GM06990 (cell line): ENCODE measurements around the gene IMPA2.

Experiments used
- DNase-seq: peaks from one replicate; pipeline ENCODE4 v3.0.0-alpha.2; 2011; ENCODE audit not compliant: insufficient read length; ENCODE audit errors: extremely low read depth
- H3K27me3 ChIP-seq: replicated peaks from 2 replicates; pipeline ENCODE4 v1.6.0; 2011; ENCODE audit warnings: low read length; ENCODE audit not compliant: control insufficient read depth, insufficient read depth
- H3K36me3 ChIP-seq: 2 replicates; pipeline ENCODE4 v1.5.1; 2011; ENCODE audit warnings: low read length; ENCODE audit not compliant: control insufficient read depth, insufficient read depth
- H3K4me3 ChIP-seq: replicated peaks from 2 replicates; pipeline ENCODE4 v1.5.1; 2011; ENCODE audit warnings: low read depth, mild to moderate bottlenecking, control low read depth, low read length
- TF ChIP-seq, protein P1 (sequence below): IDR thresholded peaks from 2 replicates; pipeline ENCODE4 v1.5.1; 2011; ENCODE audit warnings: low read length, control low read depth, mild to moderate bottlenecking, inconsistent platforms; ENCODE audit not compliant: insufficient read depth, poor library complexity, severe bottlenecking

IMPA2 gene

DNA sequence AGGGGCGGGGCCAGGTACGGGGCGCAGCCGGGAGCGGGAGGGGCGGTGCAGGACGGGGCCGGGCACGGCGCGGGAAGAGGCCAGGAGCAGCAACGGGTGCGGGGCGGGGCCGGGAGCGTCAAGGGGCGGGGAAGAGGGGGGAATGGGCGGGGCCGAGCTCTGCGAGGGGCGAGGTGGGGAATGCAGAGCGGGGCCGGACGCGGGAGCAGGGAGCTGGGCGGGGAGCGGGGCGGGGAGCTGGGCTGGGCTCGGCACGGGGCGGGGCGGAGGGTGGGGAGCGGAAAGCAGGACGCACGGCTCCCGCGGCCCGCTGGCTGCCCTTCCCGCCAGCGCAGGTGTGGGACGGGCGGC is at the start of gene IMPA2:
TSS of gene IMPA2 (plus strand) at position 316 of the 351 bp plus-strand sequence. CDS start 163 bp downstream, outside the sequence.
- no peaks in the 10 kb centered on the region for H3K36me3 ChIP-seq
- no peaks in the 10 kb centered on the region for H3K27me3 ChIP-seq
- TF ChIP-seq, protein P1, sequence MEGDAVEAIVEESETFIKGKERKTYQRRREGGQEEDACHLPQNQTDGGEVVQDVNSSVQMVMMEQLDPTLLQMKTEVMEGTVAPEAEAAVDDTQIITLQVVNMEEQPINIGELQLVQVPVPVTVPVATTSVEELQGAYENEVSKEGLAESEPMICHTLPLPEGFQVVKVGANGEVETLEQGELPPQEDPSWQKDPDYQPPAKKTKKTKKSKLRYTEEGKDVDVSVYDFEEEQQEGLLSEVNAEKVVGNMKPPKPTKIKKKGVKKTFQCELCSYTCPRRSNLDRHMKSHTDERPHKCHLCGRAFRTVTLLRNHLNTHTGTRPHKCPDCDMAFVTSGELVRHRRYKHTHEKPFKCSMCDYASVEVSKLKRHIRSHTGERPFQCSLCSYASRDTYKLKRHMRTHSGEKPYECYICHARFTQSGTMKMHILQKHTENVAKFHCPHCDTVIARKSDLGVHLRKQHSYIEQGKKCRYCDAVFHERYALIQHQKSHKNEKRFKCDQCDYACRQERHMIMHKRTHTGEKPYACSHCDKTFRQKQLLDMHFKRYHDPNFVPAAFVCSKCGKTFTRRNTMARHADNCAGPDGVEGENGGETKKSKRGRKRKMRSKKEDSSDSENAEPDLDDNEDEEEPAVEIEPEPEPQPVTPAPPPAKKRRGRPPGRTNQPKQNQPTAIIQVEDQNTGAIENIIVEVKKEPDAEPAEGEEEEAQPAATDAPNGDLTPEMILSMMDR = no peak
- H3K4me3 ChIP-seq = peak within 1 kb of the TSS; percentile 66
- no peak for DNase-seq

DNA sequence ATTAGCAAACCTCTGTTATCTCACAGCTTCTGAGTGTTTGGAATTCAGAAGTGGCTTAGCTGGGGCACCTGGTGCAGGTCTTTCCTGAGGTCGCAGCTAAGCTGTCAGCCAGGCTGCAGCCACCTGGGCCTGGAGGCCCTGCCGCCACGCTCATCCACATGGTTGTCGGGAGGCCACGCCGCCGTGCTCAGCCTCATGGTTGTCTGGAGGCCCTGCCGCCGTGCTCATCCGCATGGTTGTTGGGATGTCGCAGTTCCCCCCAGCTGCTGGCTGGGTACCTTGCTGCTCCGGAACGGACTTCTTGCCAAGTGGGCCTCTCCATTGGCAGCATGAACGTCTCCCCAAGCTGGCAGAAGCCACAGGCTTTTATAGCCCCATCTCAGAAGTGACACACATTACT is 48.9 kb upstream of the IMPA2 start:
- TF ChIP-seq, protein P1 = no peak
- no peaks in the 10 kb centered on the region; the same call in 1 of the 2 replicates for H3K27me3 ChIP-seq
- H3K4me3 ChIP-seq = no peak overlapping the region
- no peak for DNase-seq
- no peaks in the 10 kb centered on the region for H3K36me3 ChIP-seq

DNA sequence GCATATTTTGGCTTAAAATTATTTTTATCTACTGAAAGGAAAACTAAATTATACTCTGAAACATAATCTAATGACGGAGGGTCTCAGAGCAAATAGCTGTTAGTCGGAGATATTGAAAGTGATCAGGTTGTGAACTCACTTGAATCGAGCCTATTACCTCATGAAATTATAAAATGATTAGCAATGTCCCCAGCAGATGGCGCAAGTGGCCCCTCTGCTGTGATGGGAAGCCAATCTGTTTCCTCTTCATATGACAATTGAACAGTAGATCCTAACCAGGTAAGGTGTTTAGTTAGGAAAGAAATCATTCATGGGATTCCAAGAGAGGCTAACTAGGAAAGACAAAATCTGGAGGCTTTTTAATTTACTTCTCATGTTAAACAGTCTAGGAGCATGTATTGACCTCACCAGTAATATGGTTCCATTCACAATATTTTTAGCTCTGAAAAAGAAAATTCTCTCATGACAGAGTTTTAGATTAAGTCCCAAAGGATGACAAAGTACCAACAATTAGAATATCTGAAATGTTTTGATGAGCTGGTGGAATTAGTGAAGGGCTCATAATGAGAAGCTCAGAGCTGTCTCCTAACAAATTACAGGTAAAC is 43.3 kb upstream of the IMPA2 start:
- H3K36me3 ChIP-seq = no peaks in the 10 kb centered on the region
- DNase-seq = peak; percentile 26
- no peak overlapping the region for H3K4me3 ChIP-seq
- TF ChIP-seq, protein P1 = peak; percentile 71
- H3K27me3 ChIP-seq = no peaks in the 10 kb centered on the region

DNA sequence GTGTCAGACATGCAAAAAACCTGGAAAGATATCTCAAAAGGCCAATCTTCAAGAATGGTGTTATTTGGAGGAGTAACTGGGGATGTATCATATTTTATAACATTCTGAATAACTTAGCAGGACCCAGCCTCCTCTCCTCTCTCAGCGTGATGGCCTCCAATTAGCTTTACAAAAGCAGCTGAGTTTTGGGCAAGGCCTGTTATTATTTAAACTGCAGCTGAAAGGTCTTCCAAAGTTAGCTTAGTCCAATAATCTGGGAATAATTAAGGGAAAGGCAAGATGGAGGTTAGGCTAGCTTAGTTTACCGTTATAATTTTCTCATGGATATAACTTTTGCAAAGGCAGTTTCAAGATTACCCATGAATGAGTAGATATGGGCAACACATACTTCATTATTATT is 40.4 kb upstream of the IMPA2 start:
- no peak for DNase-seq
- TF ChIP-seq, protein P1 = no peak
- Histone ChIP-seq H3K4me3 (no peak overlapping the region), H3K36me3 (no peaks in the 10 kb centered on the region), H3K27me3 (no peaks in the 10 kb centered on the region)

DNA sequence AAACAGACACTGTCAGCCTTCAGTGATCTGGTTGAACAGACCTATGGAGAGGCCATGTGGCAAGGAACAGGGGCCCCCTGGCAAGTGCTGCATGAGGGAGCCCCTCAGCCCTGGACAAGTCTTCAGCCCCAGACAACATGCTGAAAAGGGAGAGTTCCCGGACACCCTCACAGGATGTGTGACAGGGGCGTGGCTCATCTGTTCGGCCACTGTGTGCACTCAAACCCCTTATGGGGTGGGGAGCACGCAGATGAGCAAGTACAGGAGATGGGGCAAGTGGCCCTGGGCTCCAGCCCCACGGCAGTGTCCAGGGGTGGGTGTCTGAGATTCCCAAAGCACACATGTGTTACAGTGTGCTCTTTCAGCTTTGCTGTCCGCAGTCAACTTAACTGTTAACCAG is 37.8 kb upstream of the IMPA2 start:
- Histone ChIP-seq H3K4me3 (no peak overlapping the region), H3K27me3 (no peaks in the 10 kb centered on the region), H3K36me3 (no peaks in the 10 kb centered on the region)
- TF ChIP-seq, protein P1 = no peak
- DNase-seq = no peak

DNA sequence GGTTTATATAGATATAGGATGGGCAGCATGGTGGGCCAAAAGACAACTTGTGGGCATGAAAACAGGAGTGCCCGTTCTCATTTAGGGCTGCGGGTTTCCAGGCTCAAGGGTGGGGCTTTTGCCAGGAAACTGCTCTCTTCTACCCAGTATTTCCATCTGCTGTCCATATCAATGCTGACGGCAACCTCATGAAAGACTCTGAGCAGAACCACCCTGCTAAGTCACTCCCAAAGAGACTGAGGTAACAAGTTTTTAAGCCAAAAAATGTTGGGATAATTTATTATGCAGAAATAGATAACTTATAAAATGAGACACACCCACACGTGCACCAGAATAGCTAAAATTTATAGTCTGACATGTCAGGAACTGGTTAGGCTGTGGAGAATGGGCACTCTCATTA is 37.1 kb upstream of the IMPA2 start:
- Histone ChIP-seq H3K27me3 (no peaks in the 10 kb centered on the region), H3K4me3 (no peak overlapping the region), H3K36me3 (no peaks in the 10 kb centered on the region)
- TF ChIP-seq, protein P1 = no peak
- DNase-seq = no peak
